ENCODE measurements around the gene RAB11FIP3. TPM values are rescaled to one million over a fixed set of nuclear protein-coding genes. Genes with fewer than 3 reads are reported as not detected.
A peak's percentile ranks its signal among the peaks of the same experiment; 100 is the strongest.

The RAB11FIP3 gene
- total RNA-seq, 1 experiment from 2014 or later, result 37.5 TPM

GRCh38 chr16:389352-389751 is 36.1 kb upstream of the RAB11FIP3 start:
- H3K4me1 Mint-ChIP-seq (ENCODE audit: insufficient read depth, unreplicated experiment), result no peaks in the 10 kb centered on the region
- ChIA-PET CTCF (no interaction called here), POLR2A (no interaction called here)
- H3K9me3 Mint-ChIP-seq (ENCODE audit: unreplicated experiment), result no peaks in the 10 kb centered on the region
- H3K36me3 Mint-ChIP-seq (ENCODE audit: insufficient read depth, unreplicated experiment), result no peaks in the 10 kb centered on the region
- no peak overlapping the region for H3K4me3 Mint-ChIP-seq (ENCODE audit: unreplicated experiment)
- DNase-seq (ENCODE audit: unreplicated experiment), result no peak
- TF ChIP-seq, protein P1, sequence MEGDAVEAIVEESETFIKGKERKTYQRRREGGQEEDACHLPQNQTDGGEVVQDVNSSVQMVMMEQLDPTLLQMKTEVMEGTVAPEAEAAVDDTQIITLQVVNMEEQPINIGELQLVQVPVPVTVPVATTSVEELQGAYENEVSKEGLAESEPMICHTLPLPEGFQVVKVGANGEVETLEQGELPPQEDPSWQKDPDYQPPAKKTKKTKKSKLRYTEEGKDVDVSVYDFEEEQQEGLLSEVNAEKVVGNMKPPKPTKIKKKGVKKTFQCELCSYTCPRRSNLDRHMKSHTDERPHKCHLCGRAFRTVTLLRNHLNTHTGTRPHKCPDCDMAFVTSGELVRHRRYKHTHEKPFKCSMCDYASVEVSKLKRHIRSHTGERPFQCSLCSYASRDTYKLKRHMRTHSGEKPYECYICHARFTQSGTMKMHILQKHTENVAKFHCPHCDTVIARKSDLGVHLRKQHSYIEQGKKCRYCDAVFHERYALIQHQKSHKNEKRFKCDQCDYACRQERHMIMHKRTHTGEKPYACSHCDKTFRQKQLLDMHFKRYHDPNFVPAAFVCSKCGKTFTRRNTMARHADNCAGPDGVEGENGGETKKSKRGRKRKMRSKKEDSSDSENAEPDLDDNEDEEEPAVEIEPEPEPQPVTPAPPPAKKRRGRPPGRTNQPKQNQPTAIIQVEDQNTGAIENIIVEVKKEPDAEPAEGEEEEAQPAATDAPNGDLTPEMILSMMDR (IDR thresholded peaks at IDR 0.05; ENCODE audit: unreplicated experiment), result no peak
- H3K27ac Mint-ChIP-seq (ENCODE audit: low read depth, unreplicated experiment), result no peak overlapping the region
- no TSS peak for BruUV-seq (replicated peaks)
- intact Hi-C loops (cut with micrococcal nuclease), result no loop called here
- no peaks in the 10 kb centered on the region for H3K27me3 Mint-ChIP-seq (ENCODE audit: insufficient read depth, unreplicated experiment)

GRCh38 chr16:391885-392335 is 33.5 kb upstream of the RAB11FIP3 start:
- H3K4me1 Mint-ChIP-seq (ENCODE audit: insufficient read depth, unreplicated experiment), result no peaks in the 10 kb centered on the region
- ChIA-PET CTCF (interaction anchor here (0.6 to 0.9 kb wide), 3 partner anchors 17 to 335 kb away, joined by 3 to 10 read pairs (median 3); no protein-coding TSS in a partner anchor), POLR2A (interaction anchor here (1.3 kb wide), 1 partner anchor 33 kb away, joined by 3 read pairs; the partner anchor contains the start of gene RAB11FIP3)
- no peaks in the 10 kb centered on the region for H3K9me3 Mint-ChIP-seq (ENCODE audit: unreplicated experiment)
- intact Hi-C loops (cut with micrococcal nuclease), result loop anchor here (1.0 to 5.0 kb wide), 2 partner anchors 133 to 195 kb away; no protein-coding TSS in a partner anchor
- TF ChIP-seq, protein P1 (IDR thresholded peaks at IDR 0.05; ENCODE audit: unreplicated experiment), result peak; percentile 88
- no peak overlapping the region for H3K27ac Mint-ChIP-seq (ENCODE audit: low read depth, unreplicated experiment)
- no peaks in the 10 kb centered on the region for H3K27me3 Mint-ChIP-seq (ENCODE audit: insufficient read depth, unreplicated experiment)
- no TSS peak for BruUV-seq (replicated peaks)
- peak; percentile 70 for DNase-seq (ENCODE audit: unreplicated experiment)
- no peak overlapping the region for H3K4me3 Mint-ChIP-seq (ENCODE audit: unreplicated experiment)
- H3K36me3 Mint-ChIP-seq (ENCODE audit: insufficient read depth, unreplicated experiment), result peaks cover 5% of the 10 kb centered on the region

DNA sequence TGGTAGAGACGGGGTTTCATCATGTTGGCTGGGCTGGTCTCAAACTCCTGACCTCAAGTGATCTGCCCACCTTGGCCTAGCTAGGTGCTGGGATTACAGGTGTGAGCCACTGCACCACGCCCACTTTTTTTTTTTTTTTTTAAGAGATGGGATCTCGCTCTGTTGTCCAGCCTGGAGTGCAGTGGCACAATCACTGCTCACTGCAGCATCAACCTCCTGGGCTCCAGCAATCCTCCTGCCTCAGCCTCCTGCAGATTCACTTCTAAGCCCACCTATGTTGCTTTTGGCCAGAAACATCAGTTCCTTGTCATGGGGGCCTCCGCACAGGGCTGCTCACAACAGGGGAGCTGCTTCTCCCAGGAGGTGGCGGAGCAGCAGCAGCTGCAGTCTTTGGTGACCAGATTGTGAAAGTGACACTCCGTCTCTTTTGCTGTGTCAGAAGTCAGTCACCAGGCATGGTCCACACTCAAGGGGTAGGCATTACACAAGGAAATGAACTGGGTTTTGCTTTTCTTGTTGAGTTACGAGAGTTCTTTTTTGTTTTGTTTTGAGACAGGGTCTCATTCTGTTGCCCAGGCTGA is 32.9 kb upstream of the RAB11FIP3 start:
- peaks cover 5% of the 10 kb centered on the region for H3K36me3 Mint-ChIP-seq (ENCODE audit: insufficient read depth, unreplicated experiment)
- H3K4me1 Mint-ChIP-seq (ENCODE audit: insufficient read depth, unreplicated experiment), result no peaks in the 10 kb centered on the region
- no peak overlapping the region for H3K4me3 Mint-ChIP-seq (ENCODE audit: unreplicated experiment)
- BruUV-seq (replicated peaks), result no TSS peak
- H3K27me3 Mint-ChIP-seq (ENCODE audit: insufficient read depth, unreplicated experiment), result no peaks in the 10 kb centered on the region
- intact Hi-C loops (cut with micrococcal nuclease), result loop anchor here (1.0 to 5.0 kb wide), 2 partner anchors 133 to 195 kb away; no protein-coding TSS in a partner anchor
- no peak for DNase-seq (ENCODE audit: unreplicated experiment)
- H3K27ac Mint-ChIP-seq (ENCODE audit: low read depth, unreplicated experiment), result no peak overlapping the region
- TF ChIP-seq, protein P1 (IDR thresholded peaks at IDR 0.05; ENCODE audit: unreplicated experiment), result no peak
- POLR2A ChIA-PET, result interaction anchor here (0.6 to 1.3 kb wide), 3 partner anchors 9 to 32 kb away, joined by 3 read pairs; partner anchors contain the start of genes DECR2 and RAB11FIP3
- CTCF ChIA-PET, result interaction anchor here (0.6 to 0.9 kb wide), 4 partner anchors 16 to 335 kb away, joined by 3 to 10 read pairs (median 3); no protein-coding TSS in a partner anchor
- no peaks in the 10 kb centered on the region for H3K9me3 Mint-ChIP-seq (ENCODE audit: unreplicated experiment)

- intact Hi-C loops (cut with micrococcal nuclease), result no loop called here
- POLR2A ChIA-PET, result interaction anchor here (0.6 to 2.2 kb wide), 3 partner anchors 14 to 351 kb away, joined by 3 to 6 read pairs (median 3); no protein-coding TSS in a partner anchor
- no TSS peak for BruUV-seq (replicated peaks)
These were observed 29.2 kb upstream of the RAB11FIP3 start for GRCh38 chr16:396199-396598.

More at GRCh38 chr16:396199-396598, 29.2 kb upstream of the RAB11FIP3 start:
- H3K9me3 Mint-ChIP-seq (ENCODE audit: unreplicated experiment), result no peaks in the 10 kb centered on the region
- DNase-seq (ENCODE audit: unreplicated experiment), result no peak
- peak overlapping the region; percentile 66 for H3K4me3 Mint-ChIP-seq (ENCODE audit: unreplicated experiment)
- CTCF ChIA-PET, result no interaction called here
- H3K4me1 Mint-ChIP-seq (ENCODE audit: insufficient read depth, unreplicated experiment), result peaks cover 7% of the 10 kb centered on the region
- H3K27ac Mint-ChIP-seq (ENCODE audit: low read depth, unreplicated experiment), result peak overlapping the region; percentile 25
- TF ChIP-seq, protein P1 (IDR thresholded peaks at IDR 0.05; ENCODE audit: unreplicated experiment), result no peak
- no peaks in the 10 kb centered on the region for H3K27me3 Mint-ChIP-seq (ENCODE audit: insufficient read depth, unreplicated experiment)
- H3K36me3 Mint-ChIP-seq (ENCODE audit: insufficient read depth, unreplicated experiment), result peaks cover 15% of the 10 kb centered on the region

Measured in MCF 10A (cell line).